Thyroid gland (tissue), 4 donors: ENCODE results near the gene IGDCC3. TPM values are rescaled to one million over a fixed set of nuclear protein-coding genes. Genes with fewer than 3 reads are reported as not detected.
"Not testable (repeated sequence)": the region's sequence is repeated elsewhere in the genome, so short reads cannot be mapped to it uniquely, and the experiment has no call there.

ENCODE experiments used
- DNase-seq, 2 donors: peaks; one replicate each; pipeline ENCODE4 v3.0.0-alpha.2; 2019
- H3K27ac ChIP-seq, 3 donors: fragments of 200-600 bp; sonication (generic); 1 replicate in 2 of 3; 2 replicates in 1 of 3; pipeline ENCODE4 v1.5.1; 2016 to 2019; ENCODE audit warnings: mild to moderate bottlenecking in 1 of 3, moderate library complexity in 1 of 3
- H3K27me3 ChIP-seq: fragments of 200-600 bp; sonication (generic); one replicate; pipeline ENCODE4 v1.5.1; 2019
- H3K36me3 ChIP-seq, 2 donors: fragments of 200-600 bp; sonication (generic); one replicate each; pipeline ENCODE4 v1.5.1; 2016 to 2019
- H3K4me1 ChIP-seq, 2 donors: fragments of 200-600 bp; sonication (generic); one replicate each; pipeline ENCODE4 v1.5.1; 2017 to 2019
- H3K4me3 ChIP-seq, 3 donors: fragments of 200-600 bp; sonication (generic); replicated peaks in 1 of 3; 1 replicate in 2 of 3; 2 replicates in 1 of 3; pipeline ENCODE4 v1.5.1; 2016; ENCODE audit warnings: mild to moderate bottlenecking in 1 of 3
- H3K9me3 ChIP-seq: fragments of 200-600 bp; sonication (generic); one replicate; pipeline ENCODE4 v1.5.1; 2017
- CTCF ChIP-seq, 6 experiments: fragments of 200-600 bp in 3 of 6; fragments of 450-650 bp in 3 of 6; sonication (generic) in 3 of 6; IDR thresholded peaks; one replicate each; pipeline ENCODE4 v1.5.1; 2016 to 2019; ENCODE audit warnings: antibody characterized with exemption in 6 of 6, mild to moderate bottlenecking in 2 of 6, inconsistent platforms in 1 of 6, moderate library complexity in 1 of 6
- POLR2A ChIP-seq, 2 donors: fragments of 450-650 bp; IDR thresholded peaks; one replicate each; pipeline ENCODE4 v1.6.1; 2017; ENCODE audit warnings: antibody characterized with exemption in 2 of 2, mild to moderate bottlenecking in 2 of 2, moderate library complexity in 1 of 2
- WGBS, 2 donors: methylation state at CpG; one replicate each; pipeline ENCODE4 v1.1.5; 2017; 5-methylcytosine and 5-hydroxymethylcytosine counted together
- intact Hi-C: fragments of 100-400 bp; cut with DNase I; formaldehyde crosslinking; loops from one replicate; pipeline ENCODE4 v1.15.1; 2023
- total RNA-seq, 4 donors: library from RNA; depleted of rRNA; stranded (reverse); fragments of >200 nt; gene quantifications; one replicate each; pipeline ENCODE4 v1.2.3, GENCODE V29; 2016

The IGDCC3 gene
- total RNA-seq, 4 donors from 2014 or later: 0.22 to 1.5 (median 0.61) TPM

DNA sequence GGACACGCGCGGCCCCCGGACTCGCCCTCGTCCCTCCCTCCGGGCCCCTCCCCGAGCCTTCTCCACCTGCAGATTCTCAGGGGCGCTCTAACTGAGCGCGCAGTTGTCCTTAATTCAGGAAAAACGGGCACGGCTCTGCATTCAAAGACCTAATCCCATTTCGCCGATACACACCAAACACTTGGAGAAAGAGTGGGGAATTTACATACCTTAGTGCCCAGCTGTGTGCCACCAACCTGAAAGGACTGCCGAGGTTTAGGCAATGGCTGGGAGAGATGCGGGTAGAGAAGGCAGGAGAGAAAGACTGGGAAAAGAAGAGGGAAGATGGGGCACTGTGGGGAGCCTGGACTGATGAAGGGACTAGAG lies 21.8 kb downstream of the IGDCC3 start:
- DNase-seq: no peak
- peaks cover 0 to 4% of the 10 kb centered on the region in 2 donors for H3K4me1 ChIP-seq
- no peaks in the 10 kb centered on the region for H3K9me3 ChIP-seq
- intact Hi-C loops: no loop called here
- no peaks in the 10 kb centered on the region for H3K36me3 ChIP-seq
- no peak overlapping the region for H3K27ac ChIP-seq
- H3K4me3 ChIP-seq: peak overlapping the region in 2 of 3 donors; percentile 3 to 41
- TF ChIP-seq CTCF (IDR thresholded peaks at IDR 0.05): no peak
- TF ChIP-seq POLR2A (IDR thresholded peaks at IDR 0.05): no peak
- H3K27me3 ChIP-seq: no peaks in the 10 kb centered on the region
- 23 to 37% methylated on average over 9 to 12 of the region's 17 CpGs for WGBS, 2 donors

- no peaks in the 10 kb centered on the region for H3K9me3 ChIP-seq
- peak overlapping the region in 2 of 3 donors; percentile 3 to 41 for H3K4me3 ChIP-seq
- DNase-seq: peak; percentile 18 to 25
- H3K4me1 ChIP-seq: peaks cover 0 to 4% of the 10 kb centered on the region in 2 donors
- no peaks in the 10 kb centered on the region for H3K36me3 ChIP-seq
- H3K27ac ChIP-seq: no peak overlapping the region
- intact Hi-C loops: no loop called here
- no peaks in the 10 kb centered on the region for H3K27me3 ChIP-seq
- WGBS, 2 donors: 2 to 12% methylated on average over 14 to 46 of the region's 85 CpGs
- TF ChIP-seq CTCF (IDR thresholded peaks at IDR 0.05) (no peak), POLR2A (IDR thresholded peaks at IDR 0.05) (no peak)
These were observed 22.4 kb downstream of the IGDCC3 start for GRCh38 chr15:65355173-65355987.

DNA sequence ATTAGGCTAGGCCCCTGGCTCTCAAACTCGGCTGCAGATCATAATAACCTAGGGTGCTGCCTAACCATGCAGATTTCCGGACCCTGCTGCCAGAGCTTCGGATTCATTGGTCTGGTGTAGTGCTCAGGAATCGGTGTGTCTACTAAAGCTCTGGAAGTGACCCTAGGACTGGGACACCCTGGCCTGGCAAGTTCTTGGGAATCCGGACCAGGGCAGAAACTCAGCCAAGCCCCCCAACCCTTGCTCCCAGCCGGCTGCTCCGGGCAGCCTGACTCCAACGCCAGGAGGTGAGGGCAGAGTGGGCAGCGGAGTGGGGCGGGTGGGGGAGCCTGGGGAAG lies 23.0 kb downstream of the IGDCC3 start:
- no peak for TF ChIP-seq CTCF (IDR thresholded peaks at IDR 0.05)
- no peak for TF ChIP-seq POLR2A (IDR thresholded peaks at IDR 0.05)
- Histone ChIP-seq H3K4me3 (peak overlapping the region in 1 of 3 donors; percentile 41), H3K4me1 (peaks cover 0 to 4% of the 10 kb centered on the region in 2 donors), H3K36me3 (no peaks in the 10 kb centered on the region), H3K27ac (no peak overlapping the region), H3K9me3 (no peaks in the 10 kb centered on the region), H3K27me3 (no peaks in the 10 kb centered on the region)
- WGBS, 2 donors: 55 to 58% methylated on average over 6 to 7 of the region's 10 CpGs
- no peak for DNase-seq
- intact Hi-C loops: no loop called here

- 78 to 81% methylated on average over 1 of the region's 1 CpG for WGBS, 2 donors
- intact Hi-C loops, H3K27me3 ChIP-seq, H3K27ac ChIP-seq, H3K4me1 ChIP-seq, H3K4me3 ChIP-seq, H3K36me3 ChIP-seq, H3K9me3 ChIP-seq, DNase-seq: not testable (repeated sequence)
These were observed 25.8 kb downstream of the IGDCC3 start for GRCh38 chr15:65351972-65352371.

DNA sequence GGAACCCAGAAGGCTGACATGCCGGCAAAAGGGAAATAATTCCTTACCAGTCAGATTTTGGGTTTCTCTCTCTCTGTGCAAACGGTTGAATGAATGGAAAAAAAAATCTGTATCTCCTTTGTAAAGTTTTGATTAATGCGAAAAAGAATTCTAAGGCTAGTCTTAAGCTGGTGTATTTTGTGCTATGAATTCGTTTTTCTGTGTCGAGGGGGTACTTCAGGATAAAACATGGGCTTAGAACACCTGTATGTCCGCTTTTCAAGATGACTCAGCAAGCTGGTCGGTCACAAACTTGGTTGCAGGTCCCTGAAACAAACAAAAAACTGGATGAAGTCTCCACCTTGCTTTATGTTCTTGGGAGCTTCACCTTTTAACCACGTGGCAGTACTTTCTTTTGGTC lies 28.5 kb downstream of the IGDCC3 start:
- intact Hi-C loops: no loop called here
- 73 to 78% methylated on average over 8 of the region's 8 CpGs for WGBS, 2 donors
- no peak for TF ChIP-seq POLR2A (IDR thresholded peaks at IDR 0.05)
- no peak for TF ChIP-seq CTCF (IDR thresholded peaks at IDR 0.05)
- Histone ChIP-seq H3K4me3 (no peak overlapping the region), H3K27me3 (no peaks in the 10 kb centered on the region), H3K27ac (no peak overlapping the region), H3K9me3 (no peaks in the 10 kb centered on the region), H3K36me3 (no peaks in the 10 kb centered on the region), H3K4me1 (no peaks in the 10 kb centered on the region)
- DNase-seq: no peak

DNA sequence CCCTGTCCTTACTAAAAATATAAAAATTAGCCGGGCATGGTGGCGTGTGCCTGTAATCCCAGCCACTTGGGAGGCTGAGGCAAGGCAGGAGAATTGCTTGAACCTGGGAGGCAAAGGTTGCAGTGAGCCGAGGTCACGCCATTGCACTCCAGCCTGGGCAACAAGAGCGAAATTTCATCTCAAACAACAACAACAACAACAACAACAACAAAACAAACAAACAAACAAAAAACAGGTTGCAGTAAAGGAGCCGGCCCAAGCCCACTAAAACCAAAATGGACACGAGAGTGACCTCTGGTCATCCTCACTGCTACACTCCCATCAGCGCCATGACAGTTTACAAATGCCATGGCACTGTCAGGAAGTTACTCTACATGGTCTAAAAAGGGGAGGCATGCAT lies 30.0 kb downstream of the IGDCC3 start:
- WGBS, 2 donors: 84 to 91% methylated on average over 8 of the region's 8 CpGs
- H3K27me3 ChIP-seq, H3K4me1 ChIP-seq, H3K4me3 ChIP-seq, H3K36me3 ChIP-seq, DNase-seq, H3K27ac ChIP-seq, H3K9me3 ChIP-seq, intact Hi-C loops: not testable (repeated sequence)
